OCI-LY1 (cell line): Measurements from ENCODE around the gene ID2.

Experiments
- H2AFZ ChIP-seq: fragments of 200-600 bp; sonication (generic), shearing (Covaris generic); 2 replicates; pipeline ENCODE4 v1.6.0; 2014; ENCODE audit warnings: antibody characterized with exemption, mild to moderate bottlenecking, low read length
- H3F3A ChIP-seq: fragments of 200-600 bp; sonication (generic), shearing (Covaris generic); 2 replicates; pipeline ENCODE4 v1.6.0; 2014; ENCODE audit warnings: mild to moderate bottlenecking, antibody characterized with exemption, low read length, moderate library complexity; ENCODE audit not compliant: insufficient read depth
- H3K27ac ChIP-seq: fragments of 200-600 bp; sonication (generic); 2 replicates; pipeline ENCODE4 v1.5.1; 2014; ENCODE audit warnings: low read length, mixed run types, mild to moderate bottlenecking, low read depth; ENCODE audit not compliant: poor library complexity, severe bottlenecking
- H3K27me3 ChIP-seq: fragments of 200-600 bp; sonication (generic); 2 replicates; pipeline ENCODE4 v1.6.0; 2014; ENCODE audit warnings: antibody characterized with exemption, mild to moderate bottlenecking, low read length, moderate library complexity; ENCODE audit not compliant: insufficient read depth
- H3K36me3 ChIP-seq: fragments of 200-600 bp; sonication (generic); 2 replicates; pipeline ENCODE4 v1.6.1; 2014; ENCODE audit warnings: mild to moderate bottlenecking, antibody characterized with exemption, low read length, moderate library complexity, mixed read lengths; ENCODE audit not compliant: insufficient read depth
- H3K4me1 ChIP-seq: fragments of 200-600 bp; sonication (generic); 2 replicates; pipeline ENCODE4 v1.5.1; 2014; ENCODE audit warnings: mild to moderate bottlenecking, low read length, moderate library complexity; ENCODE audit not compliant: insufficient read depth, severe bottlenecking
- H3K4me2 ChIP-seq: fragments of 200-600 bp; sonication (generic), shearing (Covaris generic); 2 replicates; pipeline ENCODE4 v1.6.1; 2014; ENCODE audit warnings: low read length
- H3K4me3 ChIP-seq: fragments of 200-600 bp; sonication (generic); 2 replicates; pipeline ENCODE4 v1.5.1; 2014; ENCODE audit warnings: low read length, low read depth, mild to moderate bottlenecking, mixed read lengths; ENCODE audit not compliant: poor library complexity, severe bottlenecking
- H3K79me2 ChIP-seq: fragments of 200-600 bp; shearing (Covaris generic); 2 replicates; pipeline ENCODE4 v1.6.1; 2016; ENCODE audit warnings: mixed run types, low read length, mixed read lengths; ENCODE audit not compliant: insufficient read depth
- H3K9ac ChIP-seq: fragments of 200-600 bp; sonication (generic), shearing (Covaris generic); 2 replicates; pipeline ENCODE4 v1.6.1; 2014; ENCODE audit warnings: mild to moderate bottlenecking, low read length, mixed read lengths
- H3K9me2 ChIP-seq: fragments of 200-600 bp; sonication (generic), shearing (Covaris generic); 2 replicates; pipeline ENCODE4 v1.6.1; 2014; ENCODE audit warnings: low read depth, mild to moderate bottlenecking, low read length, mixed read lengths
- H3K9me3 ChIP-seq: fragments of 200-600 bp; shearing (Covaris generic); 2 replicates; pipeline ENCODE4 v1.6.1; 2014; ENCODE audit warnings: low read length, mixed read lengths
- H4K20me1 ChIP-seq: fragments of 200-600 bp; sonication (generic), shearing (Covaris generic); 2 replicates; pipeline ENCODE4 v1.6.0; 2016; ENCODE audit warnings: mild to moderate bottlenecking, low read length; ENCODE audit not compliant: insufficient read depth
- EZH2 ChIP-seq: fragments of 200-600 bp; sonication (generic), shearing (Covaris generic); IDR thresholded peaks from 2 replicates; pipeline ENCODE4 v1.8.0; 2017; ENCODE audit warnings: borderline replicate concordance, mixed run types, mild to moderate bottlenecking, antibody characterized with exemption, low read length, moderate library complexity, mixed read lengths
- TF ChIP-seq, protein P1 (sequence below): fragments of 200-600 bp; sonication (generic), shearing (Covaris generic); IDR thresholded peaks from 2 replicates; pipeline ENCODE4 v1.5.1; 2017; ENCODE audit warnings: mild to moderate bottlenecking, antibody characterized with exemption, low read length, moderate library complexity, mixed read lengths

The ID2 gene

DNA sequence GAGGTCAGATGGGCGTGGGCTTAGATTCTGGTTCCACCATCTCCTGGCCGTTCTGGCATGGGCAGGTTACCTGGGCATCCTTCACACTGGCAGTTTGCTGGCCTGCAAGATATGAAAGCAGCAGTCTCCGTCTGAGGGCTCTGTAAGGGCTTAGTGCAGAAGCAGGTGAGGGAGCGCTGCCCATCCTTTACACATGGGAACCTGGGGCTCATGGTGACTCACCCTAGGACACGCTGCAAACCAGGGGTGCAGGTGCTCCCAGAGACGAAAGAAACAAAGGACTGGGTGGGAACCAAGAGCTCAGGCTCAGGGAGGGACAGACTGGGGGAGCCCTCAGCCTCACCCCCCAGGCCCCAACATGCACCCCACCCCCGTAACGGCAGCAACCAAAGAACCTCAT, 10.7 kb upstream of the ID2 start:
- H3K4me3 ChIP-seq: no peak overlapping the region
- no peaks in the 10 kb centered on the region for H4K20me1 ChIP-seq
- no peak overlapping the region for H3K4me2 ChIP-seq
- peaks cover 15% of the 10 kb centered on the region; the same call in 1 of the 2 replicates for H3K27me3 ChIP-seq
- TF ChIP-seq EZH2: no peak
- TF ChIP-seq, protein P1, sequence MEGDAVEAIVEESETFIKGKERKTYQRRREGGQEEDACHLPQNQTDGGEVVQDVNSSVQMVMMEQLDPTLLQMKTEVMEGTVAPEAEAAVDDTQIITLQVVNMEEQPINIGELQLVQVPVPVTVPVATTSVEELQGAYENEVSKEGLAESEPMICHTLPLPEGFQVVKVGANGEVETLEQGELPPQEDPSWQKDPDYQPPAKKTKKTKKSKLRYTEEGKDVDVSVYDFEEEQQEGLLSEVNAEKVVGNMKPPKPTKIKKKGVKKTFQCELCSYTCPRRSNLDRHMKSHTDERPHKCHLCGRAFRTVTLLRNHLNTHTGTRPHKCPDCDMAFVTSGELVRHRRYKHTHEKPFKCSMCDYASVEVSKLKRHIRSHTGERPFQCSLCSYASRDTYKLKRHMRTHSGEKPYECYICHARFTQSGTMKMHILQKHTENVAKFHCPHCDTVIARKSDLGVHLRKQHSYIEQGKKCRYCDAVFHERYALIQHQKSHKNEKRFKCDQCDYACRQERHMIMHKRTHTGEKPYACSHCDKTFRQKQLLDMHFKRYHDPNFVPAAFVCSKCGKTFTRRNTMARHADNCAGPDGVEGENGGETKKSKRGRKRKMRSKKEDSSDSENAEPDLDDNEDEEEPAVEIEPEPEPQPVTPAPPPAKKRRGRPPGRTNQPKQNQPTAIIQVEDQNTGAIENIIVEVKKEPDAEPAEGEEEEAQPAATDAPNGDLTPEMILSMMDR: no peak
- H3K79me2 ChIP-seq: no peaks in the 10 kb centered on the region
- H3K9ac ChIP-seq: no peak overlapping the region
- peaks cover 14% of the 10 kb centered on the region; the same call in 1 of the 2 replicates for H3K9me3 ChIP-seq
- no peaks in the 10 kb centered on the region for H3F3A ChIP-seq
- no peak overlapping the region for H3K27ac ChIP-seq
- peaks cover 5% of the 10 kb centered on the region; the same call in 1 of the 2 replicates for H3K36me3 ChIP-seq
- no peak overlapping the region for H2AFZ ChIP-seq
- no peaks in the 10 kb centered on the region for H3K4me1 ChIP-seq
- no peaks in the 10 kb centered on the region for H3K9me2 ChIP-seq

DNA sequence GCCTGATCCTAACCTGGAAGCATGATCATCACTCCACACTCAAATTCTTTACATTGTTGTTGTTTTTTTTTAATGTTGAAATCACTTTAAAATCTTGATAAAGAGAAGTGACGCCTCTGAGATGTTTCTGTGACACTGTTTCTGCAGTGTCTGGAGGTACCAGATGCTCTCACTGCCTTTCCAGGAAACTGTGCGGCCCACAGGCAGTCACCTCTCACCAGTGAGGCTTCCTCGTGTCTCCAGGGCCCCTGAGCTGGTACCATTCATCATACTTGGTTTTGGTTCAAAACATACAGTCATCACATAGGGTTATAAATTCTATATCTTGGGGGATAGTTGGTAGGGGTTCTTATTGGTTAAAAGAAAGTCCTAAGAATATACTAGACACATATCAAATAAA, 10.1 kb upstream of the ID2 start:
- Histone ChIP-seq H3K9me3 (peaks cover 14% of the 10 kb centered on the region; the same call in 1 of the 2 replicates), H3K79me2 (no peaks in the 10 kb centered on the region), H4K20me1 (no peaks in the 10 kb centered on the region), H3K9ac (no peak overlapping the region), H3K4me3 (no peak overlapping the region), H3F3A (no peaks in the 10 kb centered on the region), H3K4me2 (no peak overlapping the region), H3K27me3 (peaks cover 15% of the 10 kb centered on the region; the same call in 1 of the 2 replicates), H2AFZ (no peak overlapping the region), H3K9me2 (no peaks in the 10 kb centered on the region), H3K36me3 (peaks cover 5% of the 10 kb centered on the region; the same call in 1 of the 2 replicates), H3K4me1 (no peaks in the 10 kb centered on the region), H3K27ac (no peak overlapping the region)
- TF ChIP-seq, protein P1: no peak
- no peak for TF ChIP-seq EZH2

DNA sequence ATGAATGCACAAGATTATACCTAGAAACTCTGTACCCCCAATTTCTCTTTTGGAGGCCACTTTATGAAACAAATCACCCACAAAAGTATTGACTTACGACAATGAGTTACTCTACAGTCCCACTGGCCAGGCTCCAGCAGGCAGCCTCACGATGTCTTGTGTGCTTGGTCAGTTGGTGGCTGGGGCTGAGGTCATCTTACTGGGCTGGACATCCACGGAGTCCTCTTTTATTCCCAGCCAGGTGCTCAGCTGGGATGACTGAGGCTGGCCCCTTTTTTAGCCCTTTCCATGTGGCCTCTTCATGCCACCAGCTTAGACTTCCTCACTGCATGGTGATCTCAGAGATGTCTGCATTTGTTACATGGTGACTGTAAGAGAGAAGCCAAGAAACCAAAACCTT, 8.9 kb upstream of the ID2 start:
- Histone ChIP-seq H3K9me2 (no peaks in the 10 kb centered on the region), H2AFZ (no peak overlapping the region), H3F3A (no peaks in the 10 kb centered on the region), H3K79me2 (no peaks in the 10 kb centered on the region), H3K9ac (no peak overlapping the region), H4K20me1 (no peaks in the 10 kb centered on the region), H3K4me2 (no peak overlapping the region), H3K27ac (no peak overlapping the region), H3K4me1 (peaks cover 4% of the 10 kb centered on the region), H3K9me3 (peaks cover 14% of the 10 kb centered on the region; the same call in 1 of the 2 replicates), H3K27me3 (peaks cover 15% of the 10 kb centered on the region; the same call in 1 of the 2 replicates), H3K36me3 (peaks cover 5% of the 10 kb centered on the region; the same call in 1 of the 2 replicates), H3K4me3 (no peak overlapping the region)
- no peak for TF ChIP-seq EZH2
- TF ChIP-seq, protein P1: no peak
